Astrocyte (in vitro differentiated cells and primary cell): ENCODE data around the gene WDR75.

Source experiments
- EZH2 ChIP-seq: IDR thresholded peaks from 2 replicates; pipeline ENCODE4 v1.6.1; 2012; ENCODE audit warnings: mild to moderate bottlenecking, low read length, inconsistent platforms; ENCODE audit not compliant: insufficient read depth
- TF ChIP-seq, protein P1 (sequence below): IDR thresholded peaks from 2 replicates; pipeline ENCODE4 v1.5.1; 2011; ENCODE audit warnings: low read depth, mild to moderate bottlenecking, inconsistent platforms, low read length, moderate library complexity; ENCODE audit not compliant: insufficient read depth

DNA sequence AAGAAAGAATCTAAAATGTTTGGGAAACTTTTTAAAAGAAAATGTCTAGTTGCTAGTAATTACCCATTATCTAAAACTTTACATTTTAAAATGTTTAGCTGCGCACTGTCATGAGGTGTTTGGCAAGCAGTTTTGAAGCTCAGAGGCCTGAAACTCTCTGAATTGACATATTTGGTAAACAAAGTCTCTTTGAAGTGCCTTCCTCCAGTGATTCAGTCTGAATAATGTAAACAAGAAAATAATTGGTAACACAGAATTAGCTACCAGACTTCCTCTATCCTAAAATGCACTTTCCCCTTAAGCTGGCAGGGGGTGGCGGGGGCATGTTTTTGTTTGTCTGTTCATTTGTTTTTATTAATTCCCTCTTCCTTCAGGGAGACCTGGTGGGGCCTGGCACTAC, 61.4 kb downstream of the WDR75 start:
- TF ChIP-seq, protein P1, sequence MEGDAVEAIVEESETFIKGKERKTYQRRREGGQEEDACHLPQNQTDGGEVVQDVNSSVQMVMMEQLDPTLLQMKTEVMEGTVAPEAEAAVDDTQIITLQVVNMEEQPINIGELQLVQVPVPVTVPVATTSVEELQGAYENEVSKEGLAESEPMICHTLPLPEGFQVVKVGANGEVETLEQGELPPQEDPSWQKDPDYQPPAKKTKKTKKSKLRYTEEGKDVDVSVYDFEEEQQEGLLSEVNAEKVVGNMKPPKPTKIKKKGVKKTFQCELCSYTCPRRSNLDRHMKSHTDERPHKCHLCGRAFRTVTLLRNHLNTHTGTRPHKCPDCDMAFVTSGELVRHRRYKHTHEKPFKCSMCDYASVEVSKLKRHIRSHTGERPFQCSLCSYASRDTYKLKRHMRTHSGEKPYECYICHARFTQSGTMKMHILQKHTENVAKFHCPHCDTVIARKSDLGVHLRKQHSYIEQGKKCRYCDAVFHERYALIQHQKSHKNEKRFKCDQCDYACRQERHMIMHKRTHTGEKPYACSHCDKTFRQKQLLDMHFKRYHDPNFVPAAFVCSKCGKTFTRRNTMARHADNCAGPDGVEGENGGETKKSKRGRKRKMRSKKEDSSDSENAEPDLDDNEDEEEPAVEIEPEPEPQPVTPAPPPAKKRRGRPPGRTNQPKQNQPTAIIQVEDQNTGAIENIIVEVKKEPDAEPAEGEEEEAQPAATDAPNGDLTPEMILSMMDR = no peak
- no peak for TF ChIP-seq EZH2
